Measurements from ENCODE around the gene NDUFC2.
"Not testable (repeated sequence)": the region's sequence is repeated elsewhere in the genome, so short reads cannot be mapped to it uniquely, and the experiment has no call there.

NDUFC2 gene

DNA sequence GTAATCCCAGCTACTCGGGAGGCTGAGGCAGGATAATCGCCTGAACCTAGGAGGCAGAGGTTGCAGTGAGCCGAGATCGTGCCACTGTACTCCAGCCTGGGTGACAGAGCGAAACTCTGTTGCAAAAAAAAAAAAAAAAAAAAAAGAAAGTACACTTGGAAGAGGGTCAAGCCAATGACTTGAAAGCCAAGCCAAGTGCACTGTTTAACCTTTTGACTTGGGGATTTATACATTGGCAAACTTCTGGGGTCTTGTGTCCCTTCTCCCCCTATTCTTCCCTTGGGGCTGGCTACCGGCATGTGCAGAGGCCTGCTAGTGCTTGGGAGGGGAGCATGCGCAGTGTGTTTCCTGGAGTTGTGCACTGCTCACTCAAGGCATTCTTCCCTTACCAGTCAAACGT, 30.3 kb downstream of the NDUFC2 start:
- no peak for DNase-seq

GRCh38 chr11:78048561-78048960, 31.1 kb downstream of the NDUFC2 start:
- DNase-seq: no peak

GRCh38 chr11:78046486-78046854, 33.2 kb downstream of the NDUFC2 start:
- no peak for DNase-seq

- DNase-seq: peak; percentile 81 to 85
Observed at GRCh38 chr11:78045851-78046485, 33.7 kb downstream of the NDUFC2 start.

DNA sequence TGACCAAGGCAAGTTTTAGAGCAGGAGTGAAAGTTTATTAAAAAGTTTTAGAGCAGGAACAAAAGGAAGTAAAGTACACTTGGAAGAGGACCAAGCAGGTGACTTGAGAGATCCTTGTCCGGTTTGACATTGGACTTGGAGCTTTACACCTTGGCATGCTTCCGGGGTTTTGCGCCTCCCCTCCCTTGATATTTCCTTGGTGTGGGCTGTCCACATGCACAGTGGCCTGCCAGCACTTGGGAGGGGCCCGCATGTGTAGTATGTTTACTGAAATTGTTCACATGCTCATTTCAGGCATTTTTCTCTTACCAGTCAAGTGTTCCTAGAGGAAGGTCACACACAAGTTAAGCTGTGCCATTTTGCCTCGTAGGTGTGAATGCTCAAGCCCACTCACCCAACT, 35.0 kb downstream of the NDUFC2 start:
- DNase-seq: no peak

- DNase-seq: no peak
Observed at GRCh38 chr11:78041843-78042440, 37.7 kb downstream of the NDUFC2 start.

DNA sequence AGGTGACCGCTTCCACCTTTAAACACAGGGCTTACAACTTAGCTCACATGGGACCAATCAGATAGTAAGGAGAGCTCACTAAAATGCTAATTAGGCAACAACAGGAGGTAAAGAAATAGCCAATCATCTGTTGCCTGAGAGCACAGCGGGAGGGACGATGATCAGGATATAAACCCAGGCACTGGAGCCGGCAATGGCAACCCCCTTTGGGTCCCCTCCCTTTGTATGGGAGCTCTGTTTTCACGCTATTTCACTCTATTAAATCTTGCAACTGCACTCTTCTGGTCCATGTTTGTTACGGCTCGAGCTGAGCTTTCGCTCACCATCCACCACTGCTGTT, 38.3 kb downstream of the NDUFC2 start:
- DNase-seq: not testable (repeated sequence)

DNA sequence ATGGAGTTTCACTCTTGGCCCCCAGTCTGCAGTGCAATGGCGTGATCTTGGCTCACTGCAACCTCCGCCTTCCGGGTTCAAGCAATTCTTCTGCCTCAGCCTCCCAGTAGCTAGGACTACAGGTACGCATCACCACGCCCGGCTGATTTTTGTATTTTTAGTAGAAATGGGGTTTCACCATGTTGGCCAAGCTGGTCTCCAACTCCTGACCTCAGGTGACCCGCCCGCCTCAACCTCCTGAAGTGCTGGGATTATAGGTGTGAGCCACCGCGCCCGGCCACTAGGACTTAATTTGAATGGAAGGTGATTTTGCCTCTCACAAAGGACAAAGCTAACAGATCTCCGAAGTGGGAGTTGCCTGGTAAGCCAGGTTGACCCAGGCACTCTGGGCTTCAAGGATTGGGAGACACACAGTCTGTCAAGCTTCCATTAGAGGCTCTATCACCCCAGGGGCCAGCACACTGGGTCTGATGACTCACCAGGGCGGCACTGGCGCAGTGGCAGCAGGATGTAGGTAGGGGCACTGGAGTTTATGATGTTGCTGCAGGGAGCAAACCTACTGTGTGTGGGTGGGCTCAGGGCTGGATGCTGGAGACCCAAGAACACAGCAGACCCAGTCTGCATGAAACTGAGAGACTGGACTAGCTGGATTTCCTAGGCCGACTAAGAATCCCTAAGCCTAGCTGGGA, 38.8 kb downstream of the NDUFC2 start:
- peak in 1 of 2 donors; percentile 18 for DNase-seq

DNA sequence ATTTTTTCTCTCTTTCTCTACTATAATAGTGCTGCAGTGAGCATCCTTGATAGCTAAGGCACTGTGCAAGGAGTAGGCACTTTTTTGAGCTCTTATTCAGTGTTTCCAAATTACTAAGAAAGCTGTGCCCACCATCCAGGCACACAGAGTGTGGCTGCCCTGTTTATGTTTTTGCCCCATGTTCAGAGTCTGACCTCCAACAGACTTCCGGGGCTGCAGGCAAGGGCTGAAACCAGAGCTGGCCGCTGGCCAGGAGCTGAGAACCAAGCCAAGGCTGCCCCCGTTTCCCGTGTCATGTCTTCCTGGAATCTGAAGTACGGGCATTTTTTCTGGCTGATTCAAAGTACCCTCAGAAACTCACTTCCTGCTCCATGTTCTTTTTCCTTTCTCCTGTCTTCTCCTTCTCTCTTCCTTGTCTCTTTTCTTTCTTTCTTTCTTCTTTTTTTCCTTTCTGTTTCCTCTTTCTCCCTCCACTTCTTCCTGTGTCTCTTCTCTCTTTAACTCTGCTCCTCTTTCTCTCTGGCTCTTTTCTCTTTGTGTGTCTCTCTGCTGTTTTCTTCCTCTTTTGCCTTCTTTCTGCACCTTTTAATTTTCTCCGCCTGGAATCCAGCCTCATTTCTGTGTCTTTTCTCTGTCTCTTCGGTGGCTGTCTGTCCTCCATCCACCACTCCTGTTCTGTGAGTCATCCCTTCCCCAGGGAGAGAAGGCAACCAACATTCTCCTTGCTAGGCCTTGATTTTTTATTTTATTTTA, 39.6 kb downstream of the NDUFC2 start:
- DNase-seq: peak in 1 of 2 donors; percentile 36

- no peak for DNase-seq
Observed at GRCh38 chr11:78039391-78039918, 40.2 kb downstream of the NDUFC2 start.

DNA sequence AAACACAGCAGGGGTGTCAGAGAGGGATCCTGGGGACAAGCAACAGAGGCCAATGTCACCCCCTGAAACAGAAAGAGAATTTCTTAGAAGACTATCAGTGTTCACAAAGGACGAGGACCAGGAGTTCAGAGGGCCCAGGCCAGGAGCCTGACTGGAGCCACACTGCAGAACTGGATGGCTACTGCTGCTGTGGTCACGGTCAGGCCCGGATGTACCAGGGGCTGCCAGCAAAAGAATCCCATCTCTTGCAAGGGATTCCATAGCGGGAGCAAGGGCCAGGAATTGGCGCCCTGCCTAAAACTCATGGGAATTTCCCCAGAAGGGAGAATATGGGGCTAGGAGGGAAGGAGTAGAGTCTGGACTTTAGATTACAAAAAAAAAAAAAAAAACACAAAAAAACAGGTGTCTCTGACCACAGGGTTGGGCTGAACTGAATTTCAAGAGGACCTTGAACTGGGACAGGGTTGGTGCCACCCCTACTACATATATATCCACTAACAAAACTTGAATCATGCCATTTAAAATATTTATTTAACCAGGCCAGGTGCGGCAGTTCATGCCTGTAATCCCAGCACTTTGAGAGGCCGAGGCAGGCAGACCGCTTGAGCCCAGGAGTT, 40.9 kb downstream of the NDUFC2 start:
- no peak for DNase-seq

GRCh38 chr11:78037825-78038620, 41.6 kb downstream of the NDUFC2 start:
- DNase-seq: no peak

DNA sequence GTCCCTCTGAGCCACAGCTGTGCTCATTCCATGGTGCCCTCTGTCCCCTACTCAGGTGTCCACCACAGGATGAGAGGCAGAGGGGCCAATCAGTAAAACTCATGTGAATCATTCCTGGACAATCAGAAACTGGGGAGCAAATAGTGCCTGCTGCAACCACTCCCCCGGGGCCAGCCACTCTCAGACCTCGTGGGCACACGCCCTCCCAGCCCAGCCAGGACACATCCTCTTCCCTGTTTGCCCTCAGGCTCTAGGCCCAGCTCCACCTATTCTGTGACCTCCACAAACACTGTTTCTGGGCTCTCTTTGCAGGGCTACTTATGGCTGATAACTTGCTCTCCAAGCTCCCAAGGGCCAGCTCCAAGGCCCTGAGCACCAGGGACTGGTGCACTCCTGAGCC, 42.6 kb downstream of the NDUFC2 start:
- DNase-seq: no peak

DNA sequence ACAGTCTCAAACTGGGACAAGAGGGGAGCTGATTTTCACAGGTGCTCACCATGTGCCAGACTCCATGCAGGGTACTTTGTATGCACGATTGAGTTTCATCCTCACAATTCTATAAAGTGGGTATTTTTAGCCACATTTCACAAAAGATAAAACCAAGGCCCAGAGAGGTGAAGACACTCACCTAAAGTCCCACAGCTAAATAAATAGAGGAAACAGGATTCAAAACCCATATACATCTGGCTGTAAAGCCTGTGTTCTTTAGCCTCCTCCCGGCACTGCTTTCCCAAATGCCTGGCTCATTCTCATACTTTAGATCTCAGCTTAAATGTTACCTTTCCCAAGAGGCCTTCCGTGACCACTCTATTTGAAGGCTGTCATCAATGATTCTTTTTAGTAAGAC, 43.3 kb downstream of the NDUFC2 start:
- no peak for DNase-seq

DNA sequence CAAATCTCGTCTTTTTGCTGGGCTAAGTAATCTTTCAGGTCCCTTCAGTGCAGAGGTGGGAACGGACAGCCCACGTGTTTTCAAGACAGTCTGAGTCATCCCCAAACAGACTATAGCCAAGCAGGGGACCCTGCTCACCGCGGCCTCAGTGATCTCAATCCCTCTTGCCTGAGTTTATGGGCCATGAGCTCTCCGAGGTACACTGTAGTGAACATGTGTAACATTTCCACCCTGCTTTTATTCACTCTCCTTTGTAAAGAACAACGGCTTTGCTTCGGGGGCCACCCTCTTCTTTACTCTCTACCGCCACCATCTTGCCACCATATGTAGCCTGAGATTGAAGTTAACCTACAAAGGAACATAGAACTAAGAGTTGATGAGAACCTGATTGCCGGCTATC, 45.0 kb downstream of the NDUFC2 start:
- DNase-seq: no peak

- no peak for DNase-seq
Observed at GRCh38 chr11:78033040-78033439, 46.6 kb downstream of the NDUFC2 start.

- DNase-seq: no peak
Observed at GRCh38 chr11:78032090-78032489, 47.6 kb downstream of the NDUFC2 start.

DNA sequence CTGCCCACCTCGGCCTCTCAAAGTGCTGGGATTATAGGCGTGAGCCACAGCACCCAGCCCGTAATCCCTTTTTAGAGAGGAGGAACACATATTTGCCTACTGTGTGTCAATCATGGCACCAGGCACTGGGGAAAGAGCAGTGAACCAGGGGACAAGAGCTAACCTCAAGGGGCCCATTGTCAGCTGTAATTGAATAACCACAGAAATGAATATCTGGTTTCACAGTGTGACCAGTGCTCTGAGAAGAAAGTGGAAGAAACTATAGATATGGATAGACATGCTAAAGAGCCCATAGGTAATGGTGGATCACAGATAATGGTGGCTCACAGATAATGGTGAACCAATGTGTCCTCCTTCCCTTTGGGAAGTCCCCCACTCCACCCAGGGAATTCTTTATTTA, 48.0 kb downstream of the NDUFC2 start:
- no peak for DNase-seq

DNA sequence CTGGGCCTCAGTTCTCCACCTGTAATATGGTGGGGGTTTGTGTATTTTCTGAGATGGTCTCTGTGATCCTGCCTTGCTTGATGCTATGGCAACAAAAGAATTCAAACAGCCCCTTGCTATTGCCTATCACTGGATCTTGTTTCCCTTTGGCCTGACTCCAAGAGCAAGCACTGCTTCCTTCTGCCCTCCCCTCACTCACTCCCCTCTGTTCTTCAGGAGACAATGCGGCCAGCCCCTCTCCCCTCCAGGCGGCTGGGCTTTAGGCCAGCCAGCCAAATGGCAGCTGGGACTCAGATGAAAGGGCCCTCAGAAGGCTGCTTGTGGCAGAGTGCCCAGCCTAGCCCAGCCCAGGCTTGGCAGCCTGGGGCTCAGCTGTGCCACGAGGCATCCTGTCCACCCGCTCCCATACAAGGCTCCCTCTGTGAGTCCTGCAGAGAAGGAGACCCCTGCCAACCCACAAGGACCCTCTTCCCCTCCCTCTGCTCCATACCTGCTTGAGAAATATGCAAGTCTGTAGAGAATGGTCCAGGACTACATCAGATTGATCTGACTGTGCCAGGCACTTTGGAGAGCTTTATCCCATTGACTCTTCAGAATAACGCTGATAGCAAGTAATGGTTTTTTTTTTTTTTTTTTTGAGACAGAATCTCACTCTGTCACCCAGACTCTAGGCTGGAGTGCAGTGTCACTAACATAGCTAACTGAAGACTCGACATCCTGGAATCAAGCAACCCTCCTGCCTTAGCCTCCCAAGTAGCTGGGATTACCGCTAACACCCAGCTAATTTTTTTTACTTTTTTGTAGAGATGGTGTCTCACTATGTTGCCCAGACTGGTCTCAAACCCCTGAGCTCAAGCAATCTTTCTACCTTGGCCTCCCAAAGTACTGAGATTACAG, 49.0 kb downstream of the NDUFC2 start:
- no peak for DNase-seq

DNA sequence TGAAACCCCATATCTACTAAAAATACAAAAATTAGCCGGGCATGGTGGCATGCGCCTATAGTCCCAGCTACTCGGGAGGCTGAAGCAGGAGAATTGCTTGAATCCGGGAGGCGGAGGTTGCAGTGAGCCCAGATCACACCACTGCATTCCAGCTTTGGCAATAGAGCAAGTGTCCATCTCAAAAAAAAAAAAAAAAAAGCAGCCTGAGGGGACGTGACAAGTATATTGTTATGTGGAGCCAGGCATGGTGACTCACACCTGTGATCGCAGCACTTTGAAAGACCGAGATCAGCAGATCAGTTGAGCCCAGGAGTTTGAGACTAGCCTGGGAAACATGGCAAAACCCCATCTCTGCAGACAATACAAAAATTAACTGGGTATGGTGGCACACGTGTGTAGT, 51.2 kb downstream of the NDUFC2 start:
- DNase-seq: not testable (repeated sequence)

DNA sequence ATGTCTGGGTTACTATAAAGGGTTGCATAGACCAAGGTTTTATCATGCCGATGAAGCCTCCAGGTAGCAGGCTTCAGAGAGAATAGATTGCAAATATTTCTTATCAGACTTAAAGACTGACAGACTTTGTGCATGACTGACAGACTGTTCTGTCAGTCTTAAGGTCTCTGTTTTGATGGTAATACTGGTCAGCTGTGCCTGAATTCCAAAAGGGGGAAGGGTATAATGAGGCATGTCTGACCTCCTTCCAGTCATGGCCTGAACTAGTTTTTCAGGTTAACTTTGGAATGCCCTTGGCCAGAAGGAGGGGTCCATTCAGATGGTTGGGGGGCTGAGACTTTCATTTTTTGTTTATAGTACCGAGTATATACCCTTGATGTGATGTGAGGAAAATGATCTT, 51.9 kb downstream of the NDUFC2 start:
- no peak for DNase-seq

Data from stimulated activated CD4-positive, alpha-beta T cell treated with anti-CD3 and anti-CD28 coated beads, Interleukin-2, amount 100 ng/mL, for 24 hours (primary cell).